ENCODE results near the gene CHST13. TPM values are rescaled to one million over a fixed set of nuclear protein-coding genes. Genes with fewer than 3 reads are reported as not detected.

Gene CHST13
- total RNA-seq, 1 experiment from 2014 or later, result 0.91 TPM

DNA sequence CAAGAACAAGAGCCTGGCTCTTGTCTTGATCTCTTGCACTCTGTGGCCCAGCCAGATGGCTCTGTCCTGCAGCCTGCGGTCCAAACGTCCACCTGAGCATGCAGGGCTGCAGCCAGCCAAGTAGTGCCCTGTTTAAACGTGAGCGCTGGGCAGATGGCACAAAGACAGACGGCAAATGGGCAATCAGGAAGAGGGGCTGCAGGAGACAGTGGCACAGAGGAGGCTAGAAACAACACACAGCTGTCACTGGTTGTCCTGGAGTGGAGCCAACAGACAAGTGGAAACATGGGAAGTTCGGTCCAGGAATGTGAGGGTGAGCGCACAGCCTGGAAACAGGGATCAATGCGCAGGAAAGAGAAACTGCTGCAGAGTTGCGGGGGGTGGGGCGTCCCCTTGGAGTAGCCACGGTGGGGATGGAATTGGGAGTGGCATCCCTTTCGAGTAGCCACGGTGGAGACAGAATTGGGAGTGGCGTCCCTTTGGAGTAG, 37.6 kb upstream of the CHST13 start:
- Histone ChIP-seq H3K9me3 (ENCODE audit: control insufficient read depth in 1 of 2, insufficient read depth in 1 of 2, low read depth in 1 of 2, low read length in 2 of 2) (no peaks in the 10 kb centered on the region), H4K20me1 (ENCODE audit: insufficient read depth) (no peaks in the 10 kb centered on the region), H3K27ac (ENCODE audit: low read depth, low read length) (no peak overlapping the region), H3K4me3 (replicated peaks in 1 of 2; ENCODE audit: low read depth in 1 of 2, low read length in 2 of 2) (no peak overlapping the region), H3K4me1 (ENCODE audit: control insufficient read depth in 1 of 2, insufficient read depth in 2 of 2, low read length in 2 of 2) (peaks cover 0 to 4% of the 10 kb centered on the region in 2 experiments; a peak in 1 of 4 replicates), H3K9me2 (ENCODE audit: insufficient read depth) (no peaks in the 10 kb centered on the region), H3K9ac (ENCODE audit: low read length) (no peak overlapping the region), H3K36me3 (ENCODE audit: control insufficient read depth in 1 of 2, insufficient read depth in 2 of 2, low read length in 2 of 2) (no peaks in the 10 kb centered on the region), H3K4me2 (ENCODE audit: low read length) (no peak overlapping the region), H3K79me2 (ENCODE audit: insufficient read depth, low read length) (no peaks in the 10 kb centered on the region), H3K27me3 (ENCODE audit: insufficient read depth, low read length) (no peaks in the 10 kb centered on the region), H2AFZ (ENCODE audit: low read depth, low read length, poor library complexity, severe bottlenecking) (no peak overlapping the region)
- TF ChIP-seq EZH2 (IDR thresholded peaks at IDR 0.05), result no peak
- TF ChIP-seq ZNF274 (IDR thresholded peaks at IDR 0.05; ENCODE audit: low read depth, low read length), result no peak
- TF ChIP-seq ELF1 (IDR thresholded peaks at IDR 0.05; ENCODE audit: borderline replicate concordance, low read depth), result no peak
- TF ChIP-seq, protein P1, sequence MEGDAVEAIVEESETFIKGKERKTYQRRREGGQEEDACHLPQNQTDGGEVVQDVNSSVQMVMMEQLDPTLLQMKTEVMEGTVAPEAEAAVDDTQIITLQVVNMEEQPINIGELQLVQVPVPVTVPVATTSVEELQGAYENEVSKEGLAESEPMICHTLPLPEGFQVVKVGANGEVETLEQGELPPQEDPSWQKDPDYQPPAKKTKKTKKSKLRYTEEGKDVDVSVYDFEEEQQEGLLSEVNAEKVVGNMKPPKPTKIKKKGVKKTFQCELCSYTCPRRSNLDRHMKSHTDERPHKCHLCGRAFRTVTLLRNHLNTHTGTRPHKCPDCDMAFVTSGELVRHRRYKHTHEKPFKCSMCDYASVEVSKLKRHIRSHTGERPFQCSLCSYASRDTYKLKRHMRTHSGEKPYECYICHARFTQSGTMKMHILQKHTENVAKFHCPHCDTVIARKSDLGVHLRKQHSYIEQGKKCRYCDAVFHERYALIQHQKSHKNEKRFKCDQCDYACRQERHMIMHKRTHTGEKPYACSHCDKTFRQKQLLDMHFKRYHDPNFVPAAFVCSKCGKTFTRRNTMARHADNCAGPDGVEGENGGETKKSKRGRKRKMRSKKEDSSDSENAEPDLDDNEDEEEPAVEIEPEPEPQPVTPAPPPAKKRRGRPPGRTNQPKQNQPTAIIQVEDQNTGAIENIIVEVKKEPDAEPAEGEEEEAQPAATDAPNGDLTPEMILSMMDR (IDR thresholded peaks at IDR 0.05 in 2 of 3, conservative IDR thresholded peaks at IDR 0.05 in 1 of 3; ENCODE audit: borderline replicate concordance in 1 of 3, insufficient read depth in 1 of 3, low read depth in 2 of 3, low read length in 2 of 3), result no peak
- TF ChIP-seq FOSL1 (IDR thresholded peaks at IDR 0.05; ENCODE audit: low read depth), result no peak
- TF ChIP-seq CBX3 (IDR thresholded peaks at IDR 0.05; ENCODE audit: low read depth), result no peak
- no peak for TF ChIP-seq RAD21 (IDR thresholded peaks at IDR 0.05; ENCODE audit: low read depth)
- TF ChIP-seq ATF3 (IDR thresholded peaks at IDR 0.05), result no peak
- no peak for TF ChIP-seq ZFX (IDR thresholded peaks at IDR 0.05)
- TF ChIP-seq ZBTB33 (IDR thresholded peaks at IDR 0.05; ENCODE audit: extremely low read depth, insufficient replicate concordance, low read length), result no peak
- TF ChIP-seq TCF7L2 (IDR thresholded peaks at IDR 0.05; ENCODE audit: borderline replicate concordance, extremely low read depth, insufficient read depth, insufficient read length), result no peak
- TF ChIP-seq EZH2phosphoT487 (IDR thresholded peaks at IDR 0.05; ENCODE audit: borderline replicate concordance), result no peak
- no peak for TF ChIP-seq MAX (IDR thresholded peaks at IDR 0.05)
- no peak for TF ChIP-seq JUND (IDR thresholded peaks at IDR 0.05)
- no peak for TF ChIP-seq POLR2A (IDR thresholded peaks at IDR 0.05; ENCODE audit: borderline replicate concordance, extremely low read depth, insufficient read depth, insufficient read length)
- TF ChIP-seq EGR1 (IDR thresholded peaks at IDR 0.05; ENCODE audit: low read depth), result no peak
- TF ChIP-seq POLR2AphosphoS5 (IDR thresholded peaks at IDR 0.05; ENCODE audit: low read depth, low read length), result no peak
- no peak for TF ChIP-seq SIN3A (IDR thresholded peaks at IDR 0.05; ENCODE audit: low read depth)
- no peak for TF ChIP-seq SRF (IDR thresholded peaks at IDR 0.05; ENCODE audit: low read depth)
- TF ChIP-seq REST (IDR thresholded peaks at IDR 0.05; ENCODE audit: low read depth), result no peak
- no peak for ATAC-seq
- DNase-seq (ENCODE audit: low read depth, low spot score), result no peak
- ChIA-PET RAD21 (ENCODE audit: low non-redundant PET in 1 of 2, low total read pairs in 2 of 2, uncharacterized antibody in 2 of 2, unreplicated experiment in 2 of 2) (no interaction called here), CTCF (no interaction called here), POLR2A (no interaction called here)
- BruUV-seq (replicated peaks), result no TSS peak
- intact Hi-C loops (cut with micrococcal nuclease), result no loop called here

All from HCT116 (cell line).